DOHH2 (cell line): ENCODE measurements around the gene SLC12A3.

Experiments used
- H3F3A ChIP-seq: fragments of 200-600 bp; sonication (generic), shearing (Covaris generic); 2 replicates; pipeline ENCODE4 v1.6.0; 2016; ENCODE audit warnings: antibody characterized with exemption, mild to moderate bottlenecking; ENCODE audit not compliant: control insufficient read depth, insufficient read depth
- H3K27ac ChIP-seq: fragments of 200-600 bp; sonication (generic); 2 replicates; pipeline ENCODE4 v1.5.1; 2014; ENCODE audit warnings: low read depth, mild to moderate bottlenecking, low read length, moderate library complexity
- H3K27me3 ChIP-seq: fragments of 200-600 bp; sonication (generic); 2 replicates; pipeline ENCODE4 v1.6.1; 2014; ENCODE audit warnings: mild to moderate bottlenecking, low read length, mixed read lengths; ENCODE audit not compliant: control insufficient read depth
- H3K36me3 ChIP-seq: fragments of 200-600 bp; sonication (generic); 2 replicates; pipeline ENCODE4 v1.6.1; 2014; ENCODE audit warnings: mild to moderate bottlenecking, low read length, moderate library complexity, mixed read lengths; ENCODE audit not compliant: control insufficient read depth
- H3K4me1 ChIP-seq: fragments of 200-600 bp; sonication (generic); 2 replicates; pipeline ENCODE4 v1.6.1; 2014; ENCODE audit warnings: mild to moderate bottlenecking, low read length, mixed read lengths; ENCODE audit not compliant: control insufficient read depth
- H3K4me2 ChIP-seq: fragments of 200-600 bp; sonication (generic); 2 replicates; pipeline ENCODE4 v1.6.0; 2014; ENCODE audit warnings: mild to moderate bottlenecking, low read length, moderate library complexity
- H3K4me3 ChIP-seq: fragments of 200-600 bp; sonication (generic); 2 replicates; pipeline ENCODE4 v1.5.1; 2014; ENCODE audit warnings: mild to moderate bottlenecking, low read length, mixed read lengths
- H3K79me2 ChIP-seq: fragments of 200-600 bp; sonication (generic); 2 replicates; pipeline ENCODE4 v1.6.1; 2014; ENCODE audit warnings: mild to moderate bottlenecking, low read length, mixed read lengths; ENCODE audit not compliant: control insufficient read depth
- H3K9me2 ChIP-seq: fragments of 200-600 bp; sonication (generic); replicated peaks from 2 replicates; pipeline ENCODE4 v1.6.1; 2014; ENCODE audit warnings: mild to moderate bottlenecking, low read length, mixed read lengths; ENCODE audit not compliant: control insufficient read depth
- H3K9me3 ChIP-seq: fragments of 200-600 bp; sonication (generic); 2 replicates; pipeline ENCODE4 v1.6.1; 2014; ENCODE audit warnings: antibody characterized with exemption, low read length, mixed read lengths; ENCODE audit not compliant: control insufficient read depth, insufficient read depth
- H4K20me1 ChIP-seq: fragments of 200-600 bp; sonication (generic); 2 replicates; pipeline ENCODE4 v1.6.0; 2014; ENCODE audit warnings: low read depth, mild to moderate bottlenecking, antibody characterized with exemption, low read length, moderate library complexity; ENCODE audit not compliant: control insufficient read depth, insufficient read depth
- EZH2phosphoT487 ChIP-seq: fragments of 200-600 bp; sonication (generic); IDR thresholded peaks from 2 replicates; pipeline ENCODE4 v1.6.1; 2017; ENCODE audit warnings: borderline replicate concordance, mild to moderate bottlenecking, antibody characterized with exemption, low read length, moderate library complexity, mixed read lengths
- TF ChIP-seq, protein P1 (sequence below): fragments of 200-600 bp; sonication (generic); IDR thresholded peaks from one replicate; pipeline ENCODE4 v1.5.1; 2014; ENCODE audit warnings: antibody characterized with exemption, mild to moderate bottlenecking, low read depth, low read length; ENCODE audit not compliant: poor library complexity, severe bottlenecking

Gene SLC12A3

DNA sequence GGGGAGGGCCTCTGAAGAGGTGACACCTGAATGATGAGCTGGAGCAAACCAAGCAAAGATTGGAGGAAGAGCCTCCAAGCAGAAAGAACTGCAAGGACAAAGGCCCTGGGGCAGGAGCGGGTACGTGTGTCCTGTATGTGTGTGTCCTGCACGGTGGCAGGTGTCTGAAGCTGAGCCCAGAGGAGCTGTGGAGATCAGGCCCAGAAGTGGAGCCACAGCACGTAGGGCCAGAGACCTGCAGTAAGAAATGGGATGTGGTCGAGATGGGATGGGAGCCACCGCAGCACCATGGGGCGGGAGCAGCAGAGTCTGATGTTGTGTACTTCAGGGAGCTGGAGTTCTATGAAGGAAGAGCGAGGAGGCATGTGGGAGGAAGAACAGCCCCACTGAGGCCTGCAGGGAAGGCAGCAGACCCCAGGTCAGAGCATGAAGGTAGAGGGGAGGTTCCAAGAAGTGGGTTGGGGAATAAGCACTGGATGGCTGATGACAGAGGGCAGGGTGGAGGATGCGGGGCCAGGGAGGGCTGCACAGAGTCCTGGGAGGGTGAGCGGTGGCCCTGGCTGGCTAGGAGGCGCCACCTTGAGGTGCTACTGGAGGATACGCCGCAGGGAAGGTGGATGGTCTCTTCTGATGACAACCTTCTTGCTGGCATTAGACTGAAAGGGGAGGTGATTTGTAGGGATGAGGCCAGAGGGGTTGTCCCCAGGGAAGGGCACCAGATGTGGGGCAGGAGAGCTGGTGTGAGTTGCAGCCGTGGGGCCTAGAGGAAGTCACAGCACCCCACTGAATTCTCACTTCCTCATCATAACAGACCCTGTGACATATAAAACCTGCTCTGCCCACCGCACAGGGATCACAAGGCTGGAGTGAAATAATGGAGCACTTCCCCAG lies 86.1 kb downstream of the SLC12A3 start:
- no peaks in the 10 kb centered on the region for H3K9me2 ChIP-seq
- peaks cover 21% of the 10 kb centered on the region for H3K4me1 ChIP-seq
- no peaks in the 10 kb centered on the region for H3K79me2 ChIP-seq
- H3K9me3 ChIP-seq: no peaks in the 10 kb centered on the region
- H4K20me1 ChIP-seq: no peaks in the 10 kb centered on the region
- no peaks in the 10 kb centered on the region for H3K36me3 ChIP-seq
- H3K27me3 ChIP-seq: no peaks in the 10 kb centered on the region
- no peak overlapping the region; the same call in 1 of the 2 replicates for H3K27ac ChIP-seq
- TF ChIP-seq, protein P1, sequence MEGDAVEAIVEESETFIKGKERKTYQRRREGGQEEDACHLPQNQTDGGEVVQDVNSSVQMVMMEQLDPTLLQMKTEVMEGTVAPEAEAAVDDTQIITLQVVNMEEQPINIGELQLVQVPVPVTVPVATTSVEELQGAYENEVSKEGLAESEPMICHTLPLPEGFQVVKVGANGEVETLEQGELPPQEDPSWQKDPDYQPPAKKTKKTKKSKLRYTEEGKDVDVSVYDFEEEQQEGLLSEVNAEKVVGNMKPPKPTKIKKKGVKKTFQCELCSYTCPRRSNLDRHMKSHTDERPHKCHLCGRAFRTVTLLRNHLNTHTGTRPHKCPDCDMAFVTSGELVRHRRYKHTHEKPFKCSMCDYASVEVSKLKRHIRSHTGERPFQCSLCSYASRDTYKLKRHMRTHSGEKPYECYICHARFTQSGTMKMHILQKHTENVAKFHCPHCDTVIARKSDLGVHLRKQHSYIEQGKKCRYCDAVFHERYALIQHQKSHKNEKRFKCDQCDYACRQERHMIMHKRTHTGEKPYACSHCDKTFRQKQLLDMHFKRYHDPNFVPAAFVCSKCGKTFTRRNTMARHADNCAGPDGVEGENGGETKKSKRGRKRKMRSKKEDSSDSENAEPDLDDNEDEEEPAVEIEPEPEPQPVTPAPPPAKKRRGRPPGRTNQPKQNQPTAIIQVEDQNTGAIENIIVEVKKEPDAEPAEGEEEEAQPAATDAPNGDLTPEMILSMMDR: peak; percentile 90
- TF ChIP-seq EZH2phosphoT487: no peak
- H3K4me3 ChIP-seq: peak overlapping the region; percentile 56
- peaks cover 9% of the 10 kb centered on the region for H3F3A ChIP-seq
- H3K4me2 ChIP-seq: peak overlapping the region; percentile 82

DNA sequence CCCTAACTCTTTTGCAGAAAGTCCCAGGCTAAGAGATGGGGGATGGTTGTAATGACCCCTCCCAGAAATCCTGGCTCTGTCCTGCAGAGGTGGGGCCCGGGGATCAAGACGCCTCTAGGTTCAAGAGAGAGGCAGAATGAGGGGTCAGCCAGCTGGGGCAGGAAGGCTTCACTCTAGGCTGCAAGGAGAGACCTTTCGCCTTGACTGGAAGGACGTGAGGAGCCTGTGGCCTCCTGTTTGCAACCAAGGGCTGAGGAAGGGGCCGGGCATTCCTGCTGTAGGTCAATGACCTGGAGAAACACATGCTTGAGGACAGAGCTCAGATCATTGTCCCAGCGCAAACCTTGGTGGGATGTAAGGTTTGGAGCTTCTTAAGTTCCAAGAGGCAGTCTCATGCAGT lies 88.0 kb downstream of the SLC12A3 start:
- Histone ChIP-seq H3K27ac (no peak overlapping the region), H4K20me1 (no peaks in the 10 kb centered on the region), H3F3A (0 out of 2 replicates have a peak, but pooled peaks cover 2% of the 10 kb centered on the region), H3K9me3 (no peaks in the 10 kb centered on the region), H3K9me2 (no peaks in the 10 kb centered on the region), H3K4me2 (no peak overlapping the region), H3K36me3 (no peaks in the 10 kb centered on the region), H3K27me3 (no peaks in the 10 kb centered on the region), H3K79me2 (no peaks in the 10 kb centered on the region), H3K4me3 (no peak overlapping the region), H3K4me1 (peaks cover 25% of the 10 kb centered on the region)
- no peak for TF ChIP-seq EZH2phosphoT487
- TF ChIP-seq, protein P1: no peak

DNA sequence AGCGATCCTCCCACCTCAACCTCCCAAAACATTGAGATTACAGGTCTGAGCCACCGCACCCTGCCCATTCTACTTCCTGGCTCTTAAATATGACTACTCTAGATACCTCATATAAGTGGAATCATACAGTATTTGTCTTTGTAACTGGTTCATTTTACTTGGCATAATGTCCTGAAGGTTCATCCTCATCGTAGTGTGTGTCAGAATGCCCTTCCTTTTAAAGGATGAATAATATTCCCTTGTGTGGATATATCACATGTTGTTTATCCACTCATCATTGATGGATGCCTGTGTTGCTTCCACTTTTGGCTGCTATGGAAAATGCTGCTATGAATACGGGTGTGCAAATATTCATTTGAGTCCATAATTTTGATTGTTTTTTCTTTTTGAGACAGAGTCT lies 91.1 kb downstream of the SLC12A3 start:
- Histone ChIP-seq H3K4me3 (no peak overlapping the region), H3K4me2 (no peak overlapping the region), H3K36me3 (no peaks in the 10 kb centered on the region), H3K9me3 (no peaks in the 10 kb centered on the region), H3K27me3 (0 out of 2 replicates have a peak, but pooled peaks cover 6% of the 10 kb centered on the region), H4K20me1 (no peaks in the 10 kb centered on the region), H3F3A (no peaks in the 10 kb centered on the region), H3K27ac (no peak overlapping the region), H3K4me1 (peaks cover 15% of the 10 kb centered on the region), H3K79me2 (no peaks in the 10 kb centered on the region), H3K9me2 (no peaks in the 10 kb centered on the region)
- TF ChIP-seq, protein P1: no peak
- no peak for TF ChIP-seq EZH2phosphoT487
